IPS-15b (cell line): ENCODE measurements around the gene NDFIP1.

ENCODE experiments used
- H3K27me3 ChIP-seq: one replicate; pipeline ENCODE4 v1.6.1; 2013; ENCODE audit warnings: low read length; ENCODE audit not compliant: control insufficient read depth, insufficient read depth
- H3K36me3 ChIP-seq: one replicate; pipeline ENCODE4 v1.6.1; 2013; ENCODE audit warnings: low read length; ENCODE audit not compliant: control insufficient read depth, insufficient read depth
- H3K4me1 ChIP-seq: one replicate; pipeline ENCODE4 v1.6.1; 2013; ENCODE audit warnings: mild to moderate bottlenecking, low read length; ENCODE audit not compliant: control insufficient read depth, insufficient read depth
- H3K4me3 ChIP-seq: one replicate; pipeline ENCODE4 v1.5.1; 2013; ENCODE audit warnings: low read depth, low read length
- H3K9ac ChIP-seq: one replicate; pipeline ENCODE4 v1.6.1; 2013; ENCODE audit warnings: low read depth, mild to moderate bottlenecking, low read length
- H3K9me3 ChIP-seq: one replicate; pipeline ENCODE4 v1.6.1; 2013; ENCODE audit warnings: mild to moderate bottlenecking, low read length; ENCODE audit not compliant: control insufficient read depth, insufficient read depth

Gene NDFIP1

GRCh38 chr5:142201471-142201887 is 92.9 kb downstream of the NDFIP1 start:
- H3K27me3 ChIP-seq, result no peaks in the 10 kb centered on the region
- H3K36me3 ChIP-seq, result no peaks in the 10 kb centered on the region
- peaks cover 3% of the 10 kb centered on the region for H3K4me1 ChIP-seq
- no peak overlapping the region for H3K4me3 ChIP-seq
- H3K9me3 ChIP-seq, result no peaks in the 10 kb centered on the region
- no peak overlapping the region for H3K9ac ChIP-seq

DNA sequence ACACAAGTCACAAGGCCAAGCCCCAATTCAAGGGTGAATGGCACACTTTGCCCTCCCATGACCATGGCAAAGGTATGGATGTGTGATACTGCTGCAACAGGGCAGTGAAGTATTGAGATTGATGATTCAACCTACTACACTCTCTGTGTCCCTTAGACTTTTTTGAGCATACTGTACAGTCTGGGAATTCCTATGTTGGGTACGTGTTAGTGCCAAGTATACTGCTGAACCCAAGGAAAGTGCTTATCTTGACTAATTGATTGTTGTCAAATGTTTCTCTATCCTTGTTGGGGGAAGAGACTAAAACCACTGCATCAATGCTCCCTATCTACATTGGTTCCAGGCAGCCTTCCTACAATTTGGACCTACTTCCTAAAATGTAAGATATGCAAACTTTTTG is 93.7 kb downstream of the NDFIP1 start:
- Histone ChIP-seq H3K4me1 (peaks cover under 1% of the 10 kb centered on the region), H3K36me3 (no peaks in the 10 kb centered on the region), H3K9ac (no peak overlapping the region), H3K9me3 (no peaks in the 10 kb centered on the region), H3K27me3 (no peaks in the 10 kb centered on the region), H3K4me3 (no peak overlapping the region)
